ENCODE results near the gene AURKB.
"Not testable (repeated sequence)": the region's sequence is repeated elsewhere in the genome, so short reads cannot be mapped to it uniquely, and the experiment has no call there.

AURKB gene

GRCh38 chr17:8224891-8225812 lies 14.8 kb upstream of the AURKB start:
- DNase-seq, result no peak

- DNase-seq, result peak; percentile 81
Observed at GRCh38 chr17:8223356-8224126, 13.2 kb upstream of the AURKB start.

GRCh38 chr17:8222630-8223355 lies 12.4 kb upstream of the AURKB start:
- peak; percentile 96 for DNase-seq

- DNase-seq, result no peak
Observed at GRCh38 chr17:8222380-8222629, 11.9 kb upstream of the AURKB start.

- DNase-seq, result peak; percentile 94
Observed at GRCh38 chr17:8221663-8222379, 11.4 kb upstream of the AURKB start.

- peak; percentile 95 for DNase-seq
Observed at GRCh38 chr17:8220783-8221662, 10.6 kb upstream of the AURKB start.

- DNase-seq, result not testable (repeated sequence)
Observed at GRCh38 chr17:8214000-8214399, 3.6 kb upstream of the AURKB start.

GRCh38 chr17:8212312-8213180 lies 2.2 kb upstream of the AURKB start:
- no peak for DNase-seq

- no peak for DNase-seq
Observed at GRCh38 chr17:8210761-8211458, 535 bp upstream of the AURKB start.

GRCh38 chr17:8206536-8206935 lies 3.8 kb downstream of the AURKB start:
- DNase-seq, result no peak

GRCh38 chr17:8204761-8205555 lies 5.4 kb downstream of the AURKB start:
- no peak for DNase-seq

GRCh38 chr17:8192070-8192815 lies 18.1 kb downstream of the AURKB start:
- DNase-seq, result peak; percentile 78

GRCh38 chr17:8190506-8190905 lies 19.9 kb downstream of the AURKB start:
- DNase-seq, result no peak

GRCh38 chr17:8189711-8190477 lies 20.5 kb downstream of the AURKB start, which contains the start of gene BORCS6:
Gene BORCS6, minus strand, starts transcription at chr17:8190180. Its CDS starts 40 bp downstream, at chr17:8190140.
- DNase-seq, result peak; percentile 98

GRCh38 chr17:8189041-8189710 lies 21.2 kb downstream of the AURKB start:
- peak; percentile 74 for DNase-seq

- DNase-seq, result peak; percentile 73
Observed at GRCh38 chr17:8188263-8188839, 22.0 kb downstream of the AURKB start.

Measured in activated effector memory CD4-positive, alpha-beta T cell treated with anti-CD3 and anti-CD28 coated beads, Interleukin-2, amount 50 U/mL, for 16 hours (primary cell).